WI38 (cell line): ENCODE results near the gene NEMP2.

Experiments
- H3K4me3 ChIP-seq: 2 replicates; pipeline ENCODE4 v1.5.1; 2011; ENCODE audit warnings: low read depth, mild to moderate bottlenecking, control low read depth, low read length
- TF ChIP-seq, protein P1 (sequence below): IDR thresholded peaks from 2 replicates; pipeline ENCODE4 v1.5.1; 2012; ENCODE audit warnings: low read depth, mild to moderate bottlenecking, control low read depth, low read length

Gene NEMP2

DNA sequence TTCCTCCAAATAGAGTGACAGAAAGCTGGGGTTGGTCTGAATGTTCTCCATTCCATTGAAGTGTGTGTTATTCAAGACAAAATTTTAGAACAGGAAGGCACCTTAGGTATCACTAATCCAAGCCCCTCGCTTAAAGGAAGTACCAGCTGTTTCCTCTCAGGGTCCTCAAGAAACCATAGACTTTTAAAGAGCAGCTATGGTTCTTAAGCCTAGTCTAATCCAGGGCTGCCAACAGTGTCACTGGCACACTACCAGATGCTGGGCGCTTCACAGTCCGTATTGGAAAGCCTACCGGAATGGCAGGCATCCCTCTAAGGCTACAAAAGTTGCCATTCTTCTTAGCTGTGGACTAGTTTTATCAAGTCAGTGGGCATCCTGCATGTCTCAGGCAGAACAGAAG is 1.9 kb downstream of the NEMP2 start:
- TF ChIP-seq, protein P1, sequence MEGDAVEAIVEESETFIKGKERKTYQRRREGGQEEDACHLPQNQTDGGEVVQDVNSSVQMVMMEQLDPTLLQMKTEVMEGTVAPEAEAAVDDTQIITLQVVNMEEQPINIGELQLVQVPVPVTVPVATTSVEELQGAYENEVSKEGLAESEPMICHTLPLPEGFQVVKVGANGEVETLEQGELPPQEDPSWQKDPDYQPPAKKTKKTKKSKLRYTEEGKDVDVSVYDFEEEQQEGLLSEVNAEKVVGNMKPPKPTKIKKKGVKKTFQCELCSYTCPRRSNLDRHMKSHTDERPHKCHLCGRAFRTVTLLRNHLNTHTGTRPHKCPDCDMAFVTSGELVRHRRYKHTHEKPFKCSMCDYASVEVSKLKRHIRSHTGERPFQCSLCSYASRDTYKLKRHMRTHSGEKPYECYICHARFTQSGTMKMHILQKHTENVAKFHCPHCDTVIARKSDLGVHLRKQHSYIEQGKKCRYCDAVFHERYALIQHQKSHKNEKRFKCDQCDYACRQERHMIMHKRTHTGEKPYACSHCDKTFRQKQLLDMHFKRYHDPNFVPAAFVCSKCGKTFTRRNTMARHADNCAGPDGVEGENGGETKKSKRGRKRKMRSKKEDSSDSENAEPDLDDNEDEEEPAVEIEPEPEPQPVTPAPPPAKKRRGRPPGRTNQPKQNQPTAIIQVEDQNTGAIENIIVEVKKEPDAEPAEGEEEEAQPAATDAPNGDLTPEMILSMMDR: no peak
- no peak overlapping the region for H3K4me3 ChIP-seq

DNA sequence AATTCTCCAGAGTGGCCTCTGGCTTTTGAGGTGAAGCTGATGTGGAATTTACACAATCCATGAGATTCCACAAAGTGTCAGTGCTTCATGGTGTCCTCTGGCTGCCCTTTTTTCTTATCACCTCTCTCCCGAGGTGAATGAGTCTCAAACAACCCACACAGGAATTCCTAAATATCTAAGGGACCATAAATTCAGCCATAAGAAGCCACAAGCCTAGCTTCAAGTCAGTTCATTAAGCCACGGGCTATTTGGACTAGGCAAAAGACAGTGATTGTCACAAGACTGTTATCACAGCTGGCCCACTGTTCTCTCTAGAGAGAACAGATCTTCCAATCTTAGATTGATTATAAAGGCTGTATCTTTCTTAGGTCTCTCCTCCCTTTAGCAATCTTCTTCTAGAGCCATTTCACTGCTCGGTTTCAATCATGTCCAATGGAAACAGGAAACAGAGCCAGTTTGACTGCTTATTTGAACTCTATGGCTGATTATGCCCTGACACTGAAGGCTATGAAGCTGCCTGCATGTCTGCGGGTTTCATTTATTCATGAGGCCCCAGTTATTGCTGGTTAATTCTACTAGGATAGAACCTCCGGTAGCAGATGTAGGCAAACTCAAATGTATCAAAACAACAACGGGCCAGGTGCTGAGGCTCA is 4.1 kb downstream of the NEMP2 start:
- H3K4me3 ChIP-seq: no peak overlapping the region
- TF ChIP-seq, protein P1: no peak

DNA sequence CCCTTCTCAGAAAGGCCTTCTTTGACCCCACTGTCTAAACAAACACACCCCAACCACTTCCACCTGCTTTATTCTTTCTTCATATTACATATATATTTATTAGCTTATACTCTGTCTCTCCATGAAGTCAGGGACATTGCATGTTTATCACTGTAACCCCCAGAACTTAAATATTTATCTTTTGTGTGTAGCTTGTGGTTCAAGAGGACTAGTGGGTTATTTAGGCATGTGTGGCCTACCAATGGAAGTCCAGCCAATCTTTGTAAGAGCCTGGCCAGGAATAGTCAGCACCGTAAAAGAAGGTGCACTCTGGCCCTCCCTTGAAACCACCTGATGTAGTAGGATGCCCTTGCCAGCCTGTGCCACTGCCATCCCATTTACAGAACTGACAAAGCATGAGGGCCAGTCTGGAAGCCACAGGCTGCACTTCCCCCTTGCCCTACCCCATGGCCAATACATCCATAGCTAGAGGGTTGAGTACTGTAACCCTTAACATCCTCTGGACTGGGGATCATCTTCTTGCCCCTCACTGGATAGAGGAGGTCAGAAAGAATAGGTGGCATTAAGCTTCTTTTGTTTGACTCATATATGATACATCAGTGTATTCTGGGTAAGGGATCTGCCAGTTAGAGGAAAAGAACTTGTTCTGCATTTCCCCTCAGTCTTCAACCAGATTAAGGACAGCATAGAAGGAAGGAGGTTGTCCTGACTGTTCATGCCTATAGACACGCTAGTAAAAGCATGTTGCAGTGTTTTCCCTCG is 4.9 kb downstream of the NEMP2 start:
- no peak overlapping the region for H3K4me3 ChIP-seq
- TF ChIP-seq, protein P1: no peak

DNA sequence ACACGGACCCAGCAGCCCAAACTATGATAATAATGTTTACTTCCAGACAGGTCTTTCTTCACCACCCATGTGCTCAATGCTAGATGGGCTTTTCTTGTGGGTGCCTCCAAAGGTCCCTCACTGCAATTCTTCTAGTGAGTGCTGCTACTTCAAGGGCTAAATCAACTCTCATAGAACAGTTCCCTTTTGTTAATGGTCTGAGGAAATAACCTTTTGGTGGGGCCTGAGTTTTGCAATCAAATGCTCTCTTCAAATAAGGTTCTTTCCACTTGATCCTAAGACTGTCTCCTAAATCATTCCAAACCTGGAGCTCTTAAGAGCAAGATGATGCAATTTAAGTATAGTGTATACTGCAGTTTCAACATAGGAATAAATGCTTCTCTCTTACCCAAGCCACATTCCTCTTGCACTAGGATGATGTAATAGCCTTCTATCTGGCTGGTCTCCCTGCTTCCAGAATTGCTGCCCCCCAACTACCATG is 6.0 kb downstream of the NEMP2 start:
- no peak overlapping the region for H3K4me3 ChIP-seq
- TF ChIP-seq, protein P1: no peak

DNA sequence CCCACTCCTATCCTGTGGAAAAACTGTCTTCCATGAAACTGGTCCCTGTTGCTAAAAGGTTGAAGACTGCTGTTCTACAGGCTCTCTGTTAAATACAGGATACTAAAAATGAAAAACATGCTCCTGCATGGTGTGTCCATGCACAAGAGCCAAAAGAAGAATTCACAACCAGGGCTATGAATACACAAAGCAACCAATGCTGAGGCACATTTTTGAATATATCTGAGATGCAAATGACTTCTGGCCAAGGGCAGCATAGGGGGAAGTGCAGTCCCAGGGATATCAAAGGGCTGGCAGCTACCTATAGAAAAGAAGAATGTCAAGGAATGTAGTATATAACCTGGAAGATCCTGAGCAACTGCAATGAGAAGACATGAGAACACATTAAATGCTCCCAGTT is 6.6 kb downstream of the NEMP2 start:
- TF ChIP-seq, protein P1: no peak
- H3K4me3 ChIP-seq: no peak overlapping the region

DNA sequence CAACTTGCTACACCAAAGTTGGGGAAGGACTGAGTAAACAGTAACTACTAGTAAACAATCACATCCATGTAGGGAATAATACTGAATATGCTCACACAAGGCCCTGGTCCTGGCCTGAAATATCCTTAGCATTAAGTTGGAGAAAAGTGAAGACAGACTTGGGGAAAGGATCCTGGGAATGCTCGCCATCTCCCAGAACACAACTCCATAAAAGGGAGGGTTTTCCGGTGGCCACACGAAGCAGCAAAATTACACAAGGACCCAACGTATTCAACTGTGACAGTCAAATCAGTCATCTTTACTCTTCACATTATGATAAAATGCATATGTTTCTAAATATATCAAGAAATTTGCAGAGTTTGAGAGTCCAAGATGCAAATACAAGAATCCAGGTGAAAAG is 7.3 kb downstream of the NEMP2 start:
- TF ChIP-seq, protein P1: no peak
- no peak overlapping the region for H3K4me3 ChIP-seq

DNA sequence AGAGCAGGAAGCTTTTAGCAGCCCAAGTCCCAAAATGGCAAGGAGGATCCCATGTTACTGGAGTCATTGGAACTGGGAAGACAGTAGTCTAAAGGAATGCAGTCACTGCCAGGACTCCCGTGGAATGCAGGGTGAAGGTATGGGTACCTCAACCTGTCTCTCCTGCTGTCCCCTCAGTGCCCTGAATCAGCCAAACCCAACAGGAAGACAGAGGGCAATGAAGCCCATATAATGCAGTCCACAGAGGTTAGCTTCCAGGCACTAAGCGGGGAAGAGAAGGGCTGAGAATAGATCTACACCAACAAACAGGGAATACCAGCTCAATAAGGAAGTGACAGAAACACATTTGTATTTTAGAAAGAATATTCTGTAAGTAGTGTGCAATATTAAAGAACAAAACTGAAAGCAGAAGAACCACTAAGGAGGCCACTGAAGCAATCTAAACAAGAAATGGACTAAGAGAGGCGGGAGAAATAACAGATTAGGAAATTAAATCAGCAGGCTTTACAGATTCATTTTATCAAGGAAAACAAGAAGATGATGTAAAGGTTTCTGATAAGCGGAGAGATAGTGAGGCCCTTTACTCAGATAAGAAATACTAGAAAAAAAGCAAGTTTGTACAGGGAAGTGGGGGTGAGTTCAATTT is 8.3 kb downstream of the NEMP2 start:
- TF ChIP-seq, protein P1: no peak
- H3K4me3 ChIP-seq: no peak overlapping the region
